OCI-LY3 (cell line): ENCODE results near the gene MAGI2.

Source experiments
- CTCF ChIP-seq: fragments of 200-600, 300-600 bp; sonication (generic); IDR thresholded peaks from 2 replicates; pipeline ENCODE4 v1.5.1; 2014; ENCODE audit warnings: antibody characterized with exemption, low read length, low read depth
- EZH2phosphoT487 ChIP-seq: fragments of 200-600 bp; shearing (Covaris generic); IDR thresholded peaks from 2 replicates; pipeline ENCODE4 v1.6.1; 2018; ENCODE audit warnings: antibody characterized with exemption, mixed run types, low read depth

- TF ChIP-seq CTCF (no peak), EZH2phosphoT487 (no peak)
These were observed 718.8 kb downstream of the MAGI2 start for GRCh38 chr7:78734626-78735025.
